Activated CD4-positive, alpha-beta memory T cell treated with anti-CD3 and anti-CD28 coated beads for 36 hours (primary cell): ENCODE data around the gene POLR2E. TPM values are rescaled to one million over a fixed set of nuclear protein-coding genes. Genes with fewer than 3 reads are reported as not detected.

ENCODE experiments used
- CTCF ChIA-PET: fragments of 350-600 bp; sonication (Branson Sonifier 250); formaldehyde crosslinking; loops from one replicate; lab custom pipeline; 2021; ENCODE audit warnings: antibody characterized with exemption, inconsistent platforms; lab: Charles Lee
- POLR2A ChIA-PET: fragments of 350-600 bp; sonication (Branson Sonifier 250); formaldehyde crosslinking; loops from one replicate; lab custom pipeline; 2021; ENCODE audit warnings: antibody characterized with exemption; lab: Charles Lee
- DNase-seq: peaks from one replicate; pipeline ENCODE4 v3.0.0-alpha.2; 2020
- H3K27ac Mint-ChIP-seq: one replicate; pipeline ENCODE4 v1.8.0; 2021; ENCODE audit warnings: mixed read lengths
- H3K27me3 Mint-ChIP-seq: one replicate; pipeline ENCODE4 v1.8.0; 2021; ENCODE audit warnings: mixed read lengths
- H3K36me3 Mint-ChIP-seq: one replicate; pipeline ENCODE4 v1.8.0; 2021; ENCODE audit warnings: mixed read lengths
- H3K4me1 Mint-ChIP-seq: one replicate; pipeline ENCODE4 v1.8.0; 2021; ENCODE audit warnings: low read depth, mixed read lengths
- H3K4me3 Mint-ChIP-seq: one replicate; pipeline ENCODE4 v1.8.0; 2021; ENCODE audit warnings: mild to moderate bottlenecking, mixed read lengths
- H3K9me3 Mint-ChIP-seq: one replicate; pipeline ENCODE4 v1.8.0; 2021; ENCODE audit warnings: mixed read lengths
- intact Hi-C: fragments of 100-400 bp; cut with micrococcal nuclease; formaldehyde crosslinking; loops from one replicate; pipeline ENCODE4 v1.15.1; 2023
- total RNA-seq, 2 experiments: library from RNA; stranded (reverse); gene quantifications; one replicate each; pipeline ENCODE4 v1.2.3, GENCODE V29; 2021

POLR2E gene
- total RNA-seq, 2 experiments from 2014 or later = 204 to 207 TPM

- no peaks in the 10 kb centered on the region for H3K27me3 Mint-ChIP-seq
- H3K4me1 Mint-ChIP-seq = peaks cover 54% of the 10 kb centered on the region
- no peaks in the 10 kb centered on the region for H3K9me3 Mint-ChIP-seq
- intact Hi-C loops = loop anchor here (1.0 kb wide), 2 partner anchors 13 to 15 kb away; partner anchors contain the start of genes ARHGAP45 and POLR2E
- CTCF ChIA-PET = interaction anchor here (0.9 to 4.8 kb wide), 4 partner anchors 9 to 31 kb away, joined by 3 to 25 read pairs (median 4); partner anchors contain the start of gene ARHGAP45
- peak; percentile 92 for DNase-seq
- no peak overlapping the region for H3K27ac Mint-ChIP-seq
- peaks cover 58% of the 10 kb centered on the region for H3K36me3 Mint-ChIP-seq
- H3K4me3 Mint-ChIP-seq = no peak overlapping the region
- POLR2A ChIA-PET = interaction anchor here (0.6 to 6.7 kb wide), 5 partner anchors 12 to 171 kb away, joined by 3 to 55 read pairs (median 3); partner anchors contain the start of genes ARHGAP45, GPX4 and POLR2E
Observed at GRCh38 chr19:1082165-1082927, 12.8 kb downstream of the POLR2E start.

GRCh38 chr19:1081301-1082164 lies 13.6 kb downstream of the POLR2E start:
- H3K27me3 Mint-ChIP-seq = no peaks in the 10 kb centered on the region
- DNase-seq = no peak
- ChIA-PET POLR2A (interaction anchor here (0.6 to 6.7 kb wide), 4 partner anchors 13 to 172 kb away, joined by 3 to 55 read pairs (median 5); partner anchors contain the start of genes ARHGAP45 and GPX4), CTCF (interaction anchor here (0.9 to 4.8 kb wide), 4 partner anchors 10 to 111 kb away, joined by 3 to 25 read pairs (median 4); partner anchors contain the start of gene ARHGAP45)
- H3K4me3 Mint-ChIP-seq = no peak overlapping the region
- peaks cover 60% of the 10 kb centered on the region for H3K4me1 Mint-ChIP-seq
- H3K36me3 Mint-ChIP-seq = peaks cover 62% of the 10 kb centered on the region
- no peak overlapping the region for H3K27ac Mint-ChIP-seq
- no peaks in the 10 kb centered on the region for H3K9me3 Mint-ChIP-seq
- intact Hi-C loops = loop anchor here (1.0 kb wide), 2 partner anchors 14 kb away; partner anchors contain the start of genes ARHGAP45 and POLR2E

- peaks cover 68% of the 10 kb centered on the region for H3K36me3 Mint-ChIP-seq
- no peaks in the 10 kb centered on the region for H3K9me3 Mint-ChIP-seq
- peaks cover 67% of the 10 kb centered on the region for H3K4me1 Mint-ChIP-seq
- H3K27ac Mint-ChIP-seq = no peak overlapping the region
- POLR2A ChIA-PET = interaction anchor here (0.8 to 6.7 kb wide), 4 partner anchors 8 to 59 kb away, joined by 3 to 55 read pairs (median 6); partner anchors contain the start of genes ARHGAP45 and RNU6-2
- H3K27me3 Mint-ChIP-seq = no peaks in the 10 kb centered on the region
- no peak overlapping the region for H3K4me3 Mint-ChIP-seq
- CTCF ChIA-PET = interaction anchor here (1.0 to 4.8 kb wide), 5 partner anchors 10 to 112 kb away, joined by 3 to 25 read pairs (median 4); partner anchors contain the start of gene ARHGAP45
- no peak for DNase-seq
- intact Hi-C loops = no loop called here
Observed at GRCh38 chr19:1080360-1081161, 14.6 kb downstream of the POLR2E start.

GRCh38 chr19:1079566-1080111 lies 15.5 kb downstream of the POLR2E start:
- DNase-seq = peak; percentile 93
- H3K27me3 Mint-ChIP-seq = no peaks in the 10 kb centered on the region
- no peaks in the 10 kb centered on the region for H3K9me3 Mint-ChIP-seq
- H3K4me3 Mint-ChIP-seq = peak overlapping the region; percentile 35
- peaks cover 63% of the 10 kb centered on the region for H3K4me1 Mint-ChIP-seq
- ChIA-PET CTCF (interaction anchor here (0.6 to 4.8 kb wide), 5 partner anchors 10 to 34 kb away, joined by 3 to 25 read pairs (median 4); partner anchors contain the start of gene ARHGAP45), POLR2A (interaction anchor here (1.4 to 6.7 kb wide), 2 partner anchors 9 to 13 kb away, joined by 5 to 55 read pairs; partner anchors contain the start of gene ARHGAP45)
- intact Hi-C loops = no loop called here
- peak overlapping the region; percentile 54 for H3K27ac Mint-ChIP-seq
- H3K36me3 Mint-ChIP-seq = peaks cover 61% of the 10 kb centered on the region

GRCh38 chr19:1076951-1077350 lies 18.2 kb downstream of the POLR2E start:
- peaks cover 62% of the 10 kb centered on the region for H3K36me3 Mint-ChIP-seq
- POLR2A ChIA-PET = interaction anchor here (0.6 to 6.7 kb wide), 7 partner anchors 10 to 57 kb away, joined by 3 to 55 read pairs (median 5); partner anchors contain the start of gene ARHGAP45
- peak overlapping the region; percentile 90 for H3K27ac Mint-ChIP-seq
- intact Hi-C loops = loop anchor here (1.0 to 2.0 kb wide), 7 partner anchors 8 to 56 kb away; partner anchors contain the start of genes GPX4, POLR2E, RNU6-2 and TMEM259
- peaks cover 68% of the 10 kb centered on the region for H3K4me1 Mint-ChIP-seq
- H3K9me3 Mint-ChIP-seq = no peaks in the 10 kb centered on the region
- peak overlapping the region; percentile 68 for H3K4me3 Mint-ChIP-seq
- H3K27me3 Mint-ChIP-seq = no peaks in the 10 kb centered on the region
- DNase-seq = peak; percentile 96
- CTCF ChIA-PET = interaction anchor here (0.6 to 2.9 kb wide), 3 partner anchors 10 to 80 kb away, joined by 3 to 11 read pairs (median 10); partner anchors contain the start of gene ARHGAP45

GRCh38 chr19:1076046-1076386 lies 19.2 kb downstream of the POLR2E start:
- peak overlapping the region; percentile 90 for H3K27ac Mint-ChIP-seq
- ChIA-PET POLR2A (interaction anchor here (0.9 to 3.3 kb wide), 4 partner anchors 9 to 26 kb away, joined by 3 to 18 read pairs (median 6); partner anchors contain the start of gene ARHGAP45), CTCF (interaction anchor here (0.9 to 2.9 kb wide), 6 partner anchors 9 to 191 kb away, joined by 3 to 11 read pairs (median 6); partner anchors contain the start of genes ARHGAP45 and POLR2E)
- H3K4me3 Mint-ChIP-seq = peak overlapping the region; percentile 55
- peaks cover 61% of the 10 kb centered on the region for H3K36me3 Mint-ChIP-seq
- no peaks in the 10 kb centered on the region for H3K27me3 Mint-ChIP-seq
- H3K9me3 Mint-ChIP-seq = no peaks in the 10 kb centered on the region
- H3K4me1 Mint-ChIP-seq = peaks cover 69% of the 10 kb centered on the region
- no peak for DNase-seq
- intact Hi-C loops = loop anchor here (2.0 kb wide), 2 partner anchors 19 to 37 kb away; partner anchors contain the start of gene POLR2E

GRCh38 chr19:1074544-1075283 lies 20.5 kb downstream of the POLR2E start:
- CTCF ChIA-PET = interaction anchor here (0.9 to 2.0 kb wide), 5 partner anchors 20 to 192 kb away, joined by 3 to 7 read pairs (median 4); partner anchors contain the start of gene POLR2E
- DNase-seq = peak; percentile 91
- H3K9me3 Mint-ChIP-seq = no peaks in the 10 kb centered on the region
- peaks cover 49% of the 10 kb centered on the region for H3K36me3 Mint-ChIP-seq
- peak overlapping the region; percentile 55 for H3K4me3 Mint-ChIP-seq
- H3K27me3 Mint-ChIP-seq = no peaks in the 10 kb centered on the region
- peak overlapping the region; percentile 90 for H3K27ac Mint-ChIP-seq
- POLR2A ChIA-PET = interaction anchor here (0.6 to 3.3 kb wide), 4 partner anchors 9 to 42 kb away, joined by 3 to 18 read pairs (median 3); partner anchors contain the start of gene GPX4
- intact Hi-C loops = no loop called here
- peaks cover 61% of the 10 kb centered on the region for H3K4me1 Mint-ChIP-seq

GRCh38 chr19:1073956-1074517 lies 21.1 kb downstream of the POLR2E start:
- CTCF ChIA-PET = interaction anchor here (1.0 kb wide), 1 partner anchor 39 kb away, joined by 6 read pairs; no protein-coding TSS in a partner anchor
- H3K36me3 Mint-ChIP-seq = peaks cover 49% of the 10 kb centered on the region
- intact Hi-C loops = no loop called here
- no peak for DNase-seq
- peaks cover 59% of the 10 kb centered on the region for H3K4me1 Mint-ChIP-seq
- POLR2A ChIA-PET = interaction anchor here (0.9 to 3.3 kb wide), 2 partner anchors 13 to 29 kb away, joined by 3 to 18 read pairs; partner anchors contain the start of gene GPX4
- no peaks in the 10 kb centered on the region for H3K9me3 Mint-ChIP-seq
- peak overlapping the region; percentile 43 for H3K4me3 Mint-ChIP-seq
- H3K27me3 Mint-ChIP-seq = no peaks in the 10 kb centered on the region
- H3K27ac Mint-ChIP-seq = peak overlapping the region; percentile 49
